ENCODE data around the gene RALB.
"Not testable (repeated sequence)": the region's sequence is repeated elsewhere in the genome, so short reads cannot be mapped to it uniquely, and the experiment has no call there.

RALB gene

GRCh38 chr2:120231974-120232635 lies 20.5 kb upstream of the RALB start:
- H3K27me3 ChIP-seq (replicated peaks) = no peaks in the 10 kb centered on the region
- H3K4me3 ChIP-seq (ENCODE audit: low read depth, low read length) = no peak overlapping the region
- H3K27ac ChIP-seq = no peak overlapping the region
- H3K36me3 ChIP-seq (replicated peaks) = no peaks in the 10 kb centered on the region
- TF ChIP-seq CTCF (IDR thresholded peaks at IDR 0.05; ENCODE audit: low read depth, low read length, missing control alignments) = no peak
- in situ Hi-C loops (cut with HindIII; ENCODE audit: low pct_ligation_motif_present, low sequenced_read_pairs) = no loop called here
- no peak for DNase-seq

GRCh38 chr2:120233292-120233691 lies 19.4 kb upstream of the RALB start:
- DNase-seq = no peak
- Histone ChIP-seq H3K4me3 (ENCODE audit: low read depth, low read length) (no peak overlapping the region), H3K27me3 (replicated peaks) (no peaks in the 10 kb centered on the region), H3K36me3 (replicated peaks) (no peaks in the 10 kb centered on the region), H3K27ac (no peak overlapping the region)
- in situ Hi-C loops (cut with HindIII; ENCODE audit: low pct_ligation_motif_present, low sequenced_read_pairs) = no loop called here
- no peak for TF ChIP-seq CTCF (IDR thresholded peaks at IDR 0.05; ENCODE audit: low read depth, low read length, missing control alignments)

- in situ Hi-C loops (cut with HindIII; ENCODE audit: low pct_ligation_motif_present, low sequenced_read_pairs) = not testable (repeated sequence)
Measured at GRCh38 chr2:120235158-120235557, 17.5 kb upstream of the RALB start.

GRCh38 chr2:120235681-120236080 lies 17.0 kb upstream of the RALB start:
- H3K4me3 ChIP-seq (ENCODE audit: low read depth, low read length) = no peak overlapping the region
- in situ Hi-C loops (cut with HindIII; ENCODE audit: low pct_ligation_motif_present, low sequenced_read_pairs) = no loop called here
- no peak for TF ChIP-seq CTCF (IDR thresholded peaks at IDR 0.05; ENCODE audit: low read depth, low read length, missing control alignments)
- DNase-seq = no peak
- no peak overlapping the region for H3K27ac ChIP-seq
- no peaks in the 10 kb centered on the region for H3K36me3 ChIP-seq (replicated peaks)
- no peaks in the 10 kb centered on the region for H3K27me3 ChIP-seq (replicated peaks)

More at GRCh38 chr2:120235158-120235557, 17.5 kb upstream of the RALB start:
- not testable (repeated sequence) for H3K27me3 ChIP-seq (replicated peaks); H3K27ac ChIP-seq; DNase-seq; H3K4me3 ChIP-seq (ENCODE audit: low read depth, low read length); H3K36me3 ChIP-seq (replicated peaks)

- DNase-seq = no peak
- Histone ChIP-seq H3K36me3 (replicated peaks) (no peaks in the 10 kb centered on the region), H3K27ac (no peak overlapping the region), H3K4me3 (ENCODE audit: low read depth, low read length) (no peak overlapping the region), H3K27me3 (replicated peaks) (no peaks in the 10 kb centered on the region)
- in situ Hi-C loops (cut with HindIII; ENCODE audit: low pct_ligation_motif_present, low sequenced_read_pairs) = no loop called here
- no peak for TF ChIP-seq CTCF (IDR thresholded peaks at IDR 0.05; ENCODE audit: low read depth, low read length, missing control alignments)
Measured at GRCh38 chr2:120236316-120236715, 16.3 kb upstream of the RALB start.

GRCh38 chr2:120236791-120237190 lies 15.9 kb upstream of the RALB start:
- Histone ChIP-seq H3K27me3 (replicated peaks) (no peaks in the 10 kb centered on the region), H3K4me3 (ENCODE audit: low read depth, low read length) (no peak overlapping the region), H3K36me3 (replicated peaks) (no peaks in the 10 kb centered on the region), H3K27ac (no peak overlapping the region)
- in situ Hi-C loops (cut with HindIII; ENCODE audit: low pct_ligation_motif_present, low sequenced_read_pairs) = no loop called here
- DNase-seq = no peak
- TF ChIP-seq CTCF (IDR thresholded peaks at IDR 0.05; ENCODE audit: low read depth, low read length, missing control alignments) = no peak
